Ramos (cell line): ENCODE measurements around the gene UNC13D.
"Not testable (repeated sequence)": the region's sequence is repeated elsewhere in the genome, so short reads cannot be mapped to it uniquely, and the experiment has no call there.

ENCODE experiments used
- in situ Hi-C: fragments of 300-500 bp; cut with MboI; formaldehyde crosslinking; loops from one replicate; pipeline ENCODE4 v1.14.3; 2022; ENCODE audit warnings: low sequenced_read_pairs; ENCODE audit not compliant: unreplicated experiment

Gene UNC13D

DNA sequence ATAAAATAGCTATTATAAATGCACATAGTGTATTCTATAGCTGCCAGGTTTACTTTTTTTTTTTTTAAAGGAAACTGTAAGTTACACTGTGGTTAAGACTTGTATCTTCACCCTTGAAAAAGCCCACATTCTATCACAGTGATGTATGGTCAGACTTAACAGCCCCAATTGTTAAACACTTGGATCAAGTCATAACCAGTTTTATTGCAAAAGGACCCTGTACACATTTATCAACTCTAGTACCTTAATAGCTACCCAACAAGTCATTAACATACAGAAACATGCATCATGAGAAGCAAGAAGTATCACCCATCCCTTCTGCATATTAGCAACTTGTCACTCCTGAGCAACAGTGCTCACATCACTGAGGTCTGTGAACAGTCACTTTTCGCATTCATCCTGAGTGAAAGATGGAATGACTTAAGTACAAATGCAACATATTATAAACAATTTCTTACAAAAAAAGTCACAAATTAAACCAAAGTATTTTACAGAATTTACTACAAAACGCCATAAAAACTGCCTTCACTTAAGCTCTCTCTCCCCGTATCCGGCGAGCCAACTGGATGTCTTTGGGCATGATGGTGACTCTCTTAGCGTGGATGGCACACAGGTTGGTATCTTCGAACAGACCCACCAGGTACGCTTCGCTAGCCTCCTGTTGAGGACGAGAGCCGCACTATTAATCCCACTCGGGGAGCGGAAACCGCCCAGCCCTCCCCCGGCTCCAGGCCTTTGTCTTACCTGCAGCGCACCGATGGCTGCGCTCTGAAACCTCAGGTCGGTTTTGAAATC is 65.9 kb downstream of the UNC13D start:
- in situ Hi-C loops: not testable (repeated sequence)

DNA sequence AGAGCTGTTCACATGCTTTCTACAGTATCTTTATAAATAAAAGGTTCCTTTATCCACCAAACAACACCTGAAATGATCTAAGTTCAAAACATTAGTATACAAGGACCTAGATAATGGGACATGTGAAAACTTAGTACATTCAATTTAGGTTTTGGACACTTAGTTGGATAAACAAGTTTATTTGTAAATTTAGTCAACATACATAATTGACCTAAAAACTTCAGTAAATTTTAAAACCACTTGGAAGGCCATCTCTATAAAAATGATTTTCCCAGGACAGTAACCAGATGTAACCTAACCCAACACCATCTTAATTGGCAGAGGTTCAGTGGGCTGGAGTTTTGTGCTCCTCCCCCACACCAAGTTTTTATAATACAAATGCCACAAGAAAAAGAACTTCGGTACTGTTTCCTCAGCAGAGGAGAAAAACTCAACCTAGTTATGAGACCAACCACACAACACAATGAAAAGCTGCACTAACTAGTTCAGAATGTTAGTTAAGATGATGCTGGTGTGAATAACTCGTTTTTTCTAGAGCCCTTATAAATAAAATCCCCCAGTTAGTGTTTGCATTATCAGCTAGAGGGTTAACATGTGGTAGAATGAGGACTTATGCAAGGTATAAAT is 66.8 kb downstream of the UNC13D start:
- in situ Hi-C loops: no loop called here
